Peyer's patch (tissue), 4 donors: ENCODE results near the gene CCNB3.

Source experiments
- POLR2A ChIP-seq, 2 donors: fragments of 450-650 bp; IDR thresholded peaks; one replicate each; pipeline ENCODE4 v1.5.1; 2017; ENCODE audit warnings: antibody characterized with exemption in 2 of 2, mild to moderate bottlenecking in 2 of 2, moderate library complexity in 2 of 2
- TF ChIP-seq, protein P1 (sequence below), 6 experiments: fragments of 450-650 bp in 4 of 6; fragments of 200-600 bp in 2 of 6; sonication (generic) in 1 of 6; IDR thresholded peaks; one replicate each; pipeline ENCODE4 v1.5.1; 2017 to 2019; ENCODE audit warnings: antibody characterized with exemption in 6 of 6, mild to moderate bottlenecking in 3 of 6, moderate library complexity in 1 of 6

- TF ChIP-seq, protein P1, sequence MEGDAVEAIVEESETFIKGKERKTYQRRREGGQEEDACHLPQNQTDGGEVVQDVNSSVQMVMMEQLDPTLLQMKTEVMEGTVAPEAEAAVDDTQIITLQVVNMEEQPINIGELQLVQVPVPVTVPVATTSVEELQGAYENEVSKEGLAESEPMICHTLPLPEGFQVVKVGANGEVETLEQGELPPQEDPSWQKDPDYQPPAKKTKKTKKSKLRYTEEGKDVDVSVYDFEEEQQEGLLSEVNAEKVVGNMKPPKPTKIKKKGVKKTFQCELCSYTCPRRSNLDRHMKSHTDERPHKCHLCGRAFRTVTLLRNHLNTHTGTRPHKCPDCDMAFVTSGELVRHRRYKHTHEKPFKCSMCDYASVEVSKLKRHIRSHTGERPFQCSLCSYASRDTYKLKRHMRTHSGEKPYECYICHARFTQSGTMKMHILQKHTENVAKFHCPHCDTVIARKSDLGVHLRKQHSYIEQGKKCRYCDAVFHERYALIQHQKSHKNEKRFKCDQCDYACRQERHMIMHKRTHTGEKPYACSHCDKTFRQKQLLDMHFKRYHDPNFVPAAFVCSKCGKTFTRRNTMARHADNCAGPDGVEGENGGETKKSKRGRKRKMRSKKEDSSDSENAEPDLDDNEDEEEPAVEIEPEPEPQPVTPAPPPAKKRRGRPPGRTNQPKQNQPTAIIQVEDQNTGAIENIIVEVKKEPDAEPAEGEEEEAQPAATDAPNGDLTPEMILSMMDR (IDR thresholded peaks at IDR 0.05): peak; percentile 19 to 63 (median 58)
- TF ChIP-seq POLR2A (IDR thresholded peaks at IDR 0.05): peak in 1 of 2 donors; percentile 26
Measured at GRCh38 chrX:50204364-50204899, at the start of gene CCNB3.
